CD14-positive monocyte (primary cell): ENCODE results near the gene MVP. TPM values are rescaled to one million over a fixed set of nuclear protein-coding genes. Genes with fewer than 3 reads are reported as not detected.

Source experiments
- DNase-seq, 3 donors: peaks; one replicate each; pipeline ENCODE4 v3.0.0-alpha.2; 2011 to 2022
- H2AFZ ChIP-seq: 2 replicates; pipeline ENCODE4 v1.6.0; 2012; ENCODE audit warnings: mild to moderate bottlenecking, low read depth, low read length, inconsistent platforms; ENCODE audit not compliant: insufficient read depth, poor library complexity, severe bottlenecking
- H3K27ac ChIP-seq, 2 donors: 1 replicate in 1 of 2; 2 replicates in 1 of 2; pipeline ENCODE4 v1.5.1; 2012 to 2013; ENCODE audit warnings: low read length in 2 of 2, control low read depth in 1 of 2, inconsistent platforms in 1 of 2, low read depth in 1 of 2, mild to moderate bottlenecking in 1 of 2
- H3K27me3 ChIP-seq, 2 donors: one replicate each; pipeline versions ENCODE4 v1.6.0 to v1.6.1; 2011 to 2013; ENCODE audit warnings: low read length in 2 of 2; ENCODE audit not compliant: control insufficient read depth in 2 of 2, insufficient read depth in 2 of 2
- H3K36me3 ChIP-seq, 2 donors: replicated peaks in 1 of 2; 1 replicate in 1 of 2; 2 replicates in 1 of 2; pipeline versions ENCODE4 v1.5.1 to v1.6.1; 2012 to 2013; ENCODE audit warnings: low read length in 2 of 2, control low read depth in 1 of 2, inconsistent platforms in 1 of 2, mild to moderate bottlenecking in 1 of 2; ENCODE audit not compliant: insufficient read depth in 2 of 2, control insufficient read depth in 1 of 2
- H3K4me1 ChIP-seq, 2 donors: 1 replicate in 1 of 2; 2 replicates in 1 of 2; pipeline versions ENCODE4 v1.5.1 to v1.6.1; 2012 to 2013; ENCODE audit warnings: low read length in 2 of 2, control low read depth in 1 of 2, inconsistent platforms in 1 of 2, mild to moderate bottlenecking in 1 of 2, moderate library complexity in 1 of 2; ENCODE audit not compliant: insufficient read depth in 2 of 2, control insufficient read depth in 1 of 2
- H3K4me2 ChIP-seq: replicated peaks from 2 replicates; pipeline ENCODE3; 2012; ENCODE audit warnings: low read length, moderate library complexity, mild to moderate bottlenecking; ENCODE audit not compliant: poor library complexity, severe bottlenecking; ENCODE audit errors: extremely low read depth
- H3K4me3 ChIP-seq, 3 experiments: fragments of 200-600 bp in 1 of 3; sonication (generic) in 1 of 3; replicated peaks in 1 of 3; 1 replicate in 2 of 3; 2 replicates in 1 of 3; pipeline ENCODE4 v1.5.1; 2011 to 2013; ENCODE audit warnings: low read length in 3 of 3, mild to moderate bottlenecking in 3 of 3, control low read depth in 2 of 3, low read depth in 2 of 3, inconsistent platforms in 1 of 3, moderate library complexity in 1 of 3
- H3K79me2 ChIP-seq: 2 replicates; pipeline ENCODE4 v1.6.0; 2012; ENCODE audit warnings: mild to moderate bottlenecking, control low read depth, inconsistent platforms, low read length, moderate library complexity; ENCODE audit not compliant: insufficient read depth
- H3K9ac ChIP-seq: 2 replicates; pipeline ENCODE4 v1.6.0; 2017; ENCODE audit warnings: low read length, mild to moderate bottlenecking; ENCODE audit not compliant: insufficient read depth, poor library complexity, severe bottlenecking
- H3K9me3 ChIP-seq, 2 donors: replicated peaks in 1 of 2; 1 replicate in 1 of 2; 2 replicates in 1 of 2; pipeline versions ENCODE4 v1.5.1 to v1.6.1; 2012 to 2013; ENCODE audit warnings: low read length in 2 of 2, control low read depth in 1 of 2; ENCODE audit not compliant: control insufficient read depth in 1 of 2, insufficient read depth in 1 of 2
- H4K20me1 ChIP-seq: 2 replicates; pipeline ENCODE4 v1.6.0; 2012; ENCODE audit warnings: mild to moderate bottlenecking, low read length, control low read depth, moderate library complexity; ENCODE audit not compliant: insufficient read depth
- H3K27ac Mint-ChIP-seq, 7 donors: one replicate each; pipeline ENCODE4 v1.8.0; 2020; ENCODE audit warnings: mild to moderate bottlenecking in 7 of 7, mixed read lengths in 7 of 7, moderate library complexity in 6 of 7, inconsistent platforms in 2 of 7
- H3K27me3 Mint-ChIP-seq, 3 donors: one replicate each; pipeline ENCODE4 v1.8.0; 2021 to 2022; ENCODE audit warnings: low read depth in 3 of 3, mild to moderate bottlenecking in 3 of 3, mixed read lengths in 3 of 3, moderate library complexity in 3 of 3, inconsistent platforms in 1 of 3
- H3K36me3 Mint-ChIP-seq, 2 donors: one replicate each; pipeline ENCODE4 v1.8.0; 2020; ENCODE audit warnings: mixed read lengths in 2 of 2, inconsistent platforms in 1 of 2, mild to moderate bottlenecking in 1 of 2
- H3K4me1 Mint-ChIP-seq: one replicate; pipeline ENCODE4 v1.8.0; 2020; ENCODE audit warnings: mild to moderate bottlenecking, mixed read lengths
- H3K4me3 Mint-ChIP-seq, 2 donors: one replicate each; pipeline ENCODE4 v1.8.0; 2020; ENCODE audit warnings: mild to moderate bottlenecking in 2 of 2, mixed read lengths in 2 of 2, moderate library complexity in 1 of 2
- H3K9me3 Mint-ChIP-seq, 7 donors: one replicate each; pipeline ENCODE4 v1.8.0; 2020 to 2022; ENCODE audit warnings: mixed read lengths in 7 of 7, mild to moderate bottlenecking in 6 of 7, moderate library complexity in 6 of 7, inconsistent platforms in 2 of 7
- WGBS: methylation state at CpG from one replicate; pipeline ENCODE4 v1.1.5; 2013; ENCODE audit warnings: missing lambda C conversion rate; ENCODE audit not compliant: insufficient coverage; 5-methylcytosine and 5-hydroxymethylcytosine counted together
- intact Hi-C, 2 donors: fragments of 100-400 bp; cut with micrococcal nuclease; formaldehyde crosslinking; loops; one replicate each; pipeline versions ENCODE4 v1.15.0 to v1.15.1; 2023
- polyA plus RNA-seq, 3 donors: library from polyadenylated mRNA; depleted of rRNA in 1 of 3; unstranded in 2 of 3; stranded (reverse) in 1 of 3; fragments of 300-500 nt in 2 of 3; fragments of >200 nt in 1 of 3; fragmentation: Illumina TruSeq in 2 of 3; gene quantifications; 1 replicate in 2 of 3; 2 replicates in 1 of 3; pipeline ENCODE4 v1.2.3, GENCODE V29; 2012 to 2021
- TF ChIP-seq, protein P1 (sequence below): fragments of 200-600 bp; IDR thresholded peaks from one replicate; pipeline ENCODE4 v1.8.0; 2022; ENCODE audit warnings: antibody characterized with exemption, mild to moderate bottlenecking

Gene MVP
- polyA plus RNA-seq, 3 donors, result 146 to 274 (median 185) TPM

- peak; percentile 96 to 98 (median 97) for DNase-seq
- peak overlapping the region; percentile 69 to 86 for H3K27ac ChIP-seq
- H3K4me3 ChIP-seq, result peak overlapping the region; percentile 55 to 88 (median 79)
- no peaks in the 10 kb centered on the region for H3K27me3 ChIP-seq
- peaks cover 38% of the 10 kb centered on the region for H3K4me1 Mint-ChIP-seq
- intact Hi-C loops, result loop anchor here in 1 of 2 donors (2.0 to 5.0 kb wide), 3 partner anchors 15 to 57 kb away; partner anchors contain the start of genes CDIPT and KIF22
- TF ChIP-seq, protein P1, sequence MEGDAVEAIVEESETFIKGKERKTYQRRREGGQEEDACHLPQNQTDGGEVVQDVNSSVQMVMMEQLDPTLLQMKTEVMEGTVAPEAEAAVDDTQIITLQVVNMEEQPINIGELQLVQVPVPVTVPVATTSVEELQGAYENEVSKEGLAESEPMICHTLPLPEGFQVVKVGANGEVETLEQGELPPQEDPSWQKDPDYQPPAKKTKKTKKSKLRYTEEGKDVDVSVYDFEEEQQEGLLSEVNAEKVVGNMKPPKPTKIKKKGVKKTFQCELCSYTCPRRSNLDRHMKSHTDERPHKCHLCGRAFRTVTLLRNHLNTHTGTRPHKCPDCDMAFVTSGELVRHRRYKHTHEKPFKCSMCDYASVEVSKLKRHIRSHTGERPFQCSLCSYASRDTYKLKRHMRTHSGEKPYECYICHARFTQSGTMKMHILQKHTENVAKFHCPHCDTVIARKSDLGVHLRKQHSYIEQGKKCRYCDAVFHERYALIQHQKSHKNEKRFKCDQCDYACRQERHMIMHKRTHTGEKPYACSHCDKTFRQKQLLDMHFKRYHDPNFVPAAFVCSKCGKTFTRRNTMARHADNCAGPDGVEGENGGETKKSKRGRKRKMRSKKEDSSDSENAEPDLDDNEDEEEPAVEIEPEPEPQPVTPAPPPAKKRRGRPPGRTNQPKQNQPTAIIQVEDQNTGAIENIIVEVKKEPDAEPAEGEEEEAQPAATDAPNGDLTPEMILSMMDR, result no peak
- WGBS, result under 1% methylated on average over 71 of the region's 103 CpGs
- peaks cover 29% of the 10 kb centered on the region for H4K20me1 ChIP-seq
- H3K9me3 Mint-ChIP-seq, result peaks cover 0 to 1% (median 0%) of the 10 kb centered on the region in 7 donors
- peak overlapping the region; percentile 85 for H2AFZ ChIP-seq
- peaks cover 27% of the 10 kb centered on the region for H3K79me2 ChIP-seq
- peaks cover 18 to 40% of the 10 kb centered on the region in 2 donors for H3K36me3 ChIP-seq
- H3K9me3 ChIP-seq, result no peaks in the 10 kb centered on the region
- H3K36me3 Mint-ChIP-seq, result peaks cover 29 to 42% of the 10 kb centered on the region in 2 donors
- peak overlapping the region; percentile 79 for H3K9ac ChIP-seq
- H3K27me3 Mint-ChIP-seq, result peaks cover 0 to 4% (median 2%) of the 10 kb centered on the region in 3 donors
- H3K27ac Mint-ChIP-seq, result peak overlapping the region; percentile 95 to 99 (median 97)
- peak overlapping the region; percentile 84 for H3K4me2 ChIP-seq
- peak overlapping the region; percentile 99 for H3K4me3 Mint-ChIP-seq
- peaks cover 45 to 52% of the 10 kb centered on the region in 2 donors for H3K4me1 ChIP-seq
Observed at GRCh38 chr16:29805232-29806098, 14.8 kb upstream of the MVP start.

DNA sequence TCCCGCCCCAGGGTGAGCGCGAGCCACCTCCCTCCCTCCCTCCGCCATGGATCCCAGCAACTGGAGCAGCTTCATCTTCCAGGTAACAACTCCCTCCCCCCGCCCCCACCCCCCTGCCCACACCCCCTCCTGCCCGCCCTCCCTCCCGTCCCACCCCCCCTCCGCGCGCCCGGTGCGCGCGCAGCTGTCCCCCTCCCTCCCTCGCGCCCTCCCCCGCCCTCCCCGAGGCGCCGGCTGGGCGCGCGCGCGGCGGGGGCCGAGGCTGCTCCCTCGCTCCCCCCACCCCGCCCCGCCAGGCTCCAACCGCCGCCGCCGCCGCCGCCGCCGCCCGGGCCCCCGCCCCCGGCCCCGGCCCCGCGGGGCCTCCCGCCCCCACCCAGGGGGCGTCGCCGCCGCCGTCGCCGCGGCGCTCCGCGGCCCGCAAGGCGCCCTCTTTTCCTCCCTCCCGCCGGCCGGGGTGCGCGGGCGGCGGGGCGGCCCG lies 14.1 kb upstream of the MVP start, which contains the start of gene MAZ:
TSS of gene MAZ (plus strand) at position 431 of the 481 bp plus-strand sequence. CDS start 173 bp downstream, outside the sequence.
- Histone ChIP-seq H3K27ac (peak within 1 kb of the TSS; percentile 84 to 86), H4K20me1 (peaks cover 36% of the 10 kb centered on the region), H3K9ac (peak within 1 kb of the TSS; percentile 79), H2AFZ (peak within 1 kb of the TSS; percentile 85), H3K79me2 (peaks cover 27% of the 10 kb centered on the region), H3K9me3 (no peaks in the 10 kb centered on the region), H3K4me1 (peaks cover 51 to 59% of the 10 kb centered on the region in 2 donors), H3K4me2 (peak within 1 kb of the TSS; percentile 84), H3K27me3 (no peaks in the 10 kb centered on the region), H3K4me3 (peak within 1 kb of the TSS; percentile 68 to 88 (median 79)), H3K36me3 (peaks cover 16 to 37% of the 10 kb centered on the region in 2 donors)
- Mint-ChIP-seq H3K36me3 (peaks cover 26 to 38% of the 10 kb centered on the region in 2 donors), H3K27me3 (peaks cover under 1 to 4% (median 2%) of the 10 kb centered on the region in 3 donors), H3K4me3 (peak within 1 kb of the TSS; percentile 99), H3K4me1 (peaks cover 45% of the 10 kb centered on the region), H3K9me3 (peaks cover 0 to 1% (median 0%) of the 10 kb centered on the region in 7 donors), H3K27ac (peak within 1 kb of the TSS; percentile 95 to 99 (median 97))
- under 1% methylated on average over 22 of the region's 67 CpGs for WGBS
- TF ChIP-seq, protein P1, result no peak
- peak in 2 of 3 donors; percentile 44 to 72 for DNase-seq
- intact Hi-C loops, result loop anchor here in 1 of 2 donors (5.0 kb wide), 1 partner anchor 41 kb away; no protein-coding TSS in a partner anchor
